Gastroesophageal sphincter (tissue), 3 donors: ENCODE data around the gene ZBTB24.

Source experiments
- EP300 ChIP-seq: sonication (generic); formaldehyde crosslinking; IDR thresholded peaks from one replicate; pipeline ENCODE4 v1.6.1; 2017; ENCODE audit warnings: antibody characterized with exemption, mild to moderate bottlenecking
- POLR2A ChIP-seq, 2 donors: fragments of 450-650 bp; IDR thresholded peaks; one replicate each; pipeline ENCODE4 v1.6.1; 2017; ENCODE audit warnings: antibody characterized with exemption in 2 of 2, mild to moderate bottlenecking in 2 of 2, moderate library complexity in 1 of 2
- POLR2AphosphoS5 ChIP-seq: sonication (generic); formaldehyde crosslinking; IDR thresholded peaks from one replicate; pipeline ENCODE4 v1.6.1; 2017; ENCODE audit warnings: antibody characterized with exemption
- TF ChIP-seq, protein P1 (sequence below), 4 experiments: fragments of 200-600 bp in 2 of 4; fragments of 450-650 bp in 2 of 4; sonication (generic) in 1 of 4; IDR thresholded peaks; one replicate each; pipeline ENCODE4 v1.5.1; 2017 to 2019; ENCODE audit warnings: antibody characterized with exemption in 4 of 4, mild to moderate bottlenecking in 2 of 4, moderate library complexity in 2 of 4

DNA sequence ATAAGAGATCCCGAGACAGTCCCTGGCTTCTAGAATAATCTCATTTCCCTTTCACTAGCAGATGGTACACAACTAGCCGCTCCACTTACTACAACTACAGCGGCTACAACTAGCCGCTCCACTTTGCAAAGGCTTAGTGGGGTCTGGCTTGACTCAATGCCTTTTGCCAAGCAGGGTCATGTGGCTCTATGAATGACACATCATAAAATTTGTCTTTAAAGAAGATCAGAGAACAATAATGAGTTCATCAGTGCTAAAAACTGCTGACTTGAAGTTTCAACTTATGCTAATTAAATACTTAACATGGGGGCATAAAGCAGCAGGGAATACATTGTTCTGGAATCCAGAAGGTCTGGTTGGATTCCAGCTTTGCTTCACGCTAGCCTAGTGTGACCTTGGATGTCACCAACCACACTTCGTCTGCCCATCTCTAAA is 25.4 kb downstream of the ZBTB24 start:
- TF ChIP-seq, protein P1, sequence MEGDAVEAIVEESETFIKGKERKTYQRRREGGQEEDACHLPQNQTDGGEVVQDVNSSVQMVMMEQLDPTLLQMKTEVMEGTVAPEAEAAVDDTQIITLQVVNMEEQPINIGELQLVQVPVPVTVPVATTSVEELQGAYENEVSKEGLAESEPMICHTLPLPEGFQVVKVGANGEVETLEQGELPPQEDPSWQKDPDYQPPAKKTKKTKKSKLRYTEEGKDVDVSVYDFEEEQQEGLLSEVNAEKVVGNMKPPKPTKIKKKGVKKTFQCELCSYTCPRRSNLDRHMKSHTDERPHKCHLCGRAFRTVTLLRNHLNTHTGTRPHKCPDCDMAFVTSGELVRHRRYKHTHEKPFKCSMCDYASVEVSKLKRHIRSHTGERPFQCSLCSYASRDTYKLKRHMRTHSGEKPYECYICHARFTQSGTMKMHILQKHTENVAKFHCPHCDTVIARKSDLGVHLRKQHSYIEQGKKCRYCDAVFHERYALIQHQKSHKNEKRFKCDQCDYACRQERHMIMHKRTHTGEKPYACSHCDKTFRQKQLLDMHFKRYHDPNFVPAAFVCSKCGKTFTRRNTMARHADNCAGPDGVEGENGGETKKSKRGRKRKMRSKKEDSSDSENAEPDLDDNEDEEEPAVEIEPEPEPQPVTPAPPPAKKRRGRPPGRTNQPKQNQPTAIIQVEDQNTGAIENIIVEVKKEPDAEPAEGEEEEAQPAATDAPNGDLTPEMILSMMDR (IDR thresholded peaks at IDR 0.05) = no peak
- TF ChIP-seq POLR2A (IDR thresholded peaks at IDR 0.05) = no peak
- no peak for TF ChIP-seq EP300
- TF ChIP-seq POLR2AphosphoS5 = no peak
